ENCODE results near the gene MYCBPAP.
A peak's percentile ranks its signal among the peaks of the same experiment; 100 is the strongest.

Gene MYCBPAP

DNA sequence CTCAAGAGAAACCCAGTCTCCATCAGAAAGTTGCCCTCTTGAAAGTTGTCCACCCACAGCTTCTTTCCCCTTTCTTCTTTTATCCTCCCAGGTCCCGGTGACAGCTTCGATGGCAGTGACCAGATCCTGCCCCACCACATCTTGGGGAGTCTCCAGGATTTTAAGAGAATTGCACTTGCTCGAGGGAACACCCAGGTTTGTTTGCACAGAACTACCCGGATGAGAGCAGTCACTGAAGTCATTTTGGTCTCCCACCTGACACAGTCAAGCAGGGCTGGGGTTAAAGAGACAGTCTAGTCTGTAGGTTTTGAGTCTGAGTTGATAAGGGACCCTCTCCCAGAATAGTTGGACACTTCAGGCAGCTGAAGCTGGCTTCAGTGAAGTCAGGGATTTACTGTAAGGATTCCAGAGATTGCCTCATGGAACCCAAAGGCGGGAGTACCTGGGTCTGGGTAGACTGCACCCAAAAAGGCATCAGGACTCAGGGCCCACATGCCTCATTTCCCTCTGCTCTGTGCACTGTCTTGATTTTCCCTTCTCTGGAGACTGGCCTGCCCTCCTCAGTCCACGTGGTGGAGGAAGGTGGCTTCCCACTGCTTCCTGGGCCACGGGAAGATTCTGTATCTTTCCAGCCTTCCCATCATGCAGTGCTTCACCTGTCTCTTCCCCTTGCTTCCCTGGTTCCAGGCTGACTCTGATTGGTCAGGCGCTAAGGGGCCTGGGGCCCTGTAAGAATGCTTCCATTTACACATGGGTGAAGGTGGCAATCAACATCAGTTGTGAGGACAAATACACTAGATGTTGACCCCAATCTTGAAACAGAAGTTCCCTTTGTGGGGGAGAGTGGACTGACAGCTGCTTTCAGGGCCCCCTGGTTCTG is 9.5 kb downstream of the MYCBPAP start:
- DNase-seq, result no peak

DNA sequence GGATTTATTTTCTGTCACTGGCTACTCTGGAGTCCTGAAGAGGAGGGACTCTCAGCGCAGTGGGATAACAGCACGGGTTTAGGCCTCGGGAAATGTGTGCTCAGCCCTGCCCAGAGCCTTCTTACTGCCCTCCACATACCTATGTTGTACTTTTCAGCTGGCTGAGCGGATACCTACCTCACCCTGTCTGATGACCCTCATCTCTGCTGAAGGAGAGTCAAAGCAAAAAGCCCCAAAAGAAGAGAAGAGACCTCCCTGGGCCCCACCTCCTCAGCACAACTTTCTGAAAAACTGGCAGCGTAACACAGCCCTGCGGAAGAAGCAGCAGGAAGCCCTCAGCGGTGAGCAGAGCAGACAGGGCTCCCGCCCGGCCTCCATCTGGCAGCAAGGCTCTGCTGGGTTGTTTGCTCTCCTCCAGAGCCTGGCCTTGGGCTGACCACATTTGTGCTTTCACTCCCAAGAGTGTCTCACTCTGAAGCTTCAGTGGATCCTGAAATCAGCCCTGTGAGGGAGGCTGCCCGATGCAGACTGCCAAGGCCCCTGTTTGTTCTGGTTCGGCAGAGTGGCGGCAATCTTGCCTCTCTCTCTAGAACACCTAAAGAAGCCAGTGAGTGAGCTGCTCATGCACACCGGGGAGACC is 10.3 kb downstream of the MYCBPAP start:
- peak; percentile 46 for DNase-seq

DNA sequence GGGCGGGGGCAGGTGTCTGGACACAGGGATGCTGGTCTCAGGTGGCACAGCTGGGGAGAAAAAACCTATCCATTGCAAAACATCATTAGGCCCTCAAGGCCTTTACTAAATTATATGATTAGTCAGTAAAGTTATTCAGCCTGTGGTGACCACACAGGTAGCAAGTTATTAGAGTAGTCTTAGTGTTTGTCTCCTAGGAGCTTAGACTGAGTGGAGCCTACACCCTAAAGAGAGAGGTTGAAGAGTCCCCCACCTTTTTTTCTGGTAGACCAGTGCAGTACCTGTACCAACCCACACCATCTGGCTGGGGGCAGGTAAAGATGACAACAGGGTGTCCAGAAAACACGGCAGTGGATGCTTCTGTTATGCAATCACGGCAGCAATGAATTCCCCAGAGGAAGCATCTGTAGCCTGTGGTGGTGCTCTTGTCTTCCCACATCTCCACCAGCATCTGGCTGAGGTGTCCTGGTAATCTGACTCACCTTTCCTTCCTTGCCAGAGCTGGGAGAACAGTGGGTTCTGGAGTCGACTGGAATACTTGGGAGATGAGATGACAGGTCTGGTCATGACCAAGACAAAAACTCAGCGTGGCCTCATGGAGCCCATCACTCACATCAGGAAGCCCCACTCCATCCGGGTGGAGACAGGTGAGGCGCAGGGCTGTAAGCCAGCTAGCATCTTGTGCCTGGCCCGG is 11.0 kb downstream of the MYCBPAP start:
- DNase-seq, result peak; percentile 23

GRCh38 chr17:50520483-50520882 is 12.2 kb downstream of the MYCBPAP start:
- no peak for DNase-seq

DNA sequence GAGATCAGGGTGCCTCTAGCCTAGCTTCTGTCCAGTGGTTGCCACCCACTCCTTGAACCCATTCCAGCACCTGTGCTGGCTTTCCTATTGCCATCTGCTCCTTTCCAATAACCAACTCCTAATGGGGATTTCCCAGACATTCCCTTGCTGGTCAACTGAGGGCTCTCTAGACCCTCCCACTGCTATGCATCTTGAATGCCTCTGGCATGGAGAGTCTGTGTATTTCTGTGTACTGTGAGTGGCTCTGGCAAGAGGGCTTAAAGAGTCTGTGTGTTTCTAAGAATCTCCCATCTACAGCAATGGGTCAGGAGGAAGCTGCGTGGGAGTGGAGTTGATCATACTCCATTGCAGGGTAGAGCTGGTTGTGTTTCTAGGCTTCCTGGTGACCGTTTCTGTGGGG is 13.3 kb downstream of the MYCBPAP start:
- no peak for DNase-seq

GRCh38 chr17:50522766-50523165 is 14.5 kb downstream of the MYCBPAP start:
- no peak for DNase-seq

- peak; percentile 47 for DNase-seq
These were observed 15.0 kb downstream of the MYCBPAP start for GRCh38 chr17:50523208-50523607.

DNA sequence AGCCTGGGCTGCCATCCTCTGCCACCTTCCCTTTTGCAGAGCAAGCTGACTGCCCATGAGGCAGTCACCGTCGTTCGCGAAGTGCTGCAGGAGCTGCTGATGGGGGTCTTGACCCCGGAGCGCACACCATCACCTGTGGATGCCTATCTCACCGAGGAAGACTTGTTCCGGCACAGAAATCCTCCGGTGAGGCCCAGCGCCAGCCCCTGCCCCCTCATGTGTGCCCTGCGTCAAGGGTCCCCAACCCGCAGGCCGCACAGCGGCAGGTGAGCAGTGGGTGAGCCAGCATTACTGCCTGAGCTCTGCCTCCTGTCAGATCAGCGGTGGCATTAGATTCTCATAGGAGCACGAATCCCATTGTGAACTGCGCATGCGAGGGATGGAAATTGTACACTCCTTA is 16.6 kb downstream of the MYCBPAP start:
- no peak for DNase-seq

- DNase-seq, result no peak
These were observed 19.0 kb downstream of the MYCBPAP start for GRCh38 chr17:50527155-50527762.

GRCh38 chr17:50527949-50528474 is 19.8 kb downstream of the MYCBPAP start:
- no peak for DNase-seq

GRCh38 chr17:50529849-50530248 is 21.6 kb downstream of the MYCBPAP start:
- DNase-seq, result no peak

DNA sequence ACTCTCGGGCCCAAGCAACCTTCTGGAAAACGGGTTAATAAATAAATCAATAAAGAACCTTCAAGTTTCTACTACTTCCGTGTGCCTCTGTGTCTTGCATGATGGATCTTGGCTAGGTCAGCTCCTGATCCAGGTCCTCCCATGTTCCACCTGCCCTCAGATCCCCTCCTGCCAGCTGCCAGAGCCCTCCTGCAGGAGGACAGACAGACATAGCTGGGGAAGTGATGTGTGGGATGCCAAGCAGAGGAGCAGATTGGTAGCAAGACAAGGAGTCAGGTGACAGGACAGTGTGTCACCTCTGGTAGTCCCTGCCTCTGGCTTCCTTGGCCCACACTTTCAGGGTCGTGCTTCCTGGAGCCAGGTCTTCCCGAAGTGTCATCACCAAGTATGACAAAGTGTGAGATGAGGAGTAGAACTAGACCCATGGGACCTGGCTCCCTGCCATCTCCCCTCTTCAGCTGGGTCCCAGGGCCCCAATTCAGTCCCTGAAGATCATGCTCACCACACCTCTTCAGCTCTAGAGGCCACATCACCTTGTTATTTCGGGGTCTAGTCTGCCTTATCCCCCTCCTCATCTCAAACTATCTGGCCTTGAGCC is 23.3 kb downstream of the MYCBPAP start:
- peak; percentile 21 for DNase-seq

GRCh38 chr17:50532452-50533024 is 24.3 kb downstream of the MYCBPAP start, which contains the start of gene EPN3:
TSS of gene EPN3 (plus strand) at chr17:50532735. CDS start at chr17:50536557, 3,822 bp downstream.
- no peak for DNase-seq

DNA sequence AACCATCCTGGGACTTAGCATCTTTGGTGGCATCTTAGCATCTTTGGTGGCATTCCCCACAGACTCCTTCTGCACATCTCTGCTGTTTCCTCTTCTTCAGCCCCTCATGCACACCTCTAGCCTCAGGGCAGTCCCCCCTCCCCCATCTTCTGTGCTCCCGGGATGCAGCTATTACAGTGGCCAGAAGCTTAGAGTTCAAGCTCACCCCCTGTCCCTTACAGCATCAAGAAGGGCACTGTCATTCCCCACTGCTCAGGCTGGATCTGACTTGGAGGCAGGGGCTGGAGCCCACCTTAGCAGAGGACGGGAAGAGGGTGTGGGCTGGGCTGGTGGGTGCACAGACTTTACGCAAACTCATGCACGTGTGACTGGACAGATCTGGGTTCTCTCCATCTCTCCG is 24.9 kb downstream of the MYCBPAP start:
- DNase-seq, result no peak

- DNase-seq, result peak; percentile 65
These were observed 25.5 kb downstream of the MYCBPAP start for GRCh38 chr17:50533720-50534148.

- no peak for DNase-seq
These were observed 26.2 kb downstream of the MYCBPAP start for GRCh38 chr17:50534222-50534978.

GRCh38 chr17:50534979-50535326 is 26.7 kb downstream of the MYCBPAP start:
- DNase-seq, result no peak

DNA sequence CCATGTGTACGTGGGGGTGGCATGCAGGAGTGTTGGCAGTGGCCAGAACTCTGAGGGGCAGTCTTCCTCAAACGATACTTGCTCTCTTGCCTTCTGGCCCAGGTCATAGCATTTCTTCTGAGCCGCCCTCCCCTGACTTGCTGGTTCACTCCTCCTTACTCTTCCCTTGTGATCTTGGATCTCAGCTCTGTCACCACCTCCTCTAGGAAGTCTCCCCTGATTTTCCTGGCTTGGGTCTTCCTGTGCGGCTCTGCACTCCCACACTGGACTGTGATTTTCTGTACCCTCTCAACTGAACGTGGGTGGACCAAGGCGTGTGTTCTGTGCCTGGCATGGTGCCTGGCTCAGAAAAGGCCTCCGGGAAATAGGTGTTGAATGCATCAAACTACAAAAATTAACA is 27.2 kb downstream of the MYCBPAP start:
- DNase-seq, result no peak

DNA sequence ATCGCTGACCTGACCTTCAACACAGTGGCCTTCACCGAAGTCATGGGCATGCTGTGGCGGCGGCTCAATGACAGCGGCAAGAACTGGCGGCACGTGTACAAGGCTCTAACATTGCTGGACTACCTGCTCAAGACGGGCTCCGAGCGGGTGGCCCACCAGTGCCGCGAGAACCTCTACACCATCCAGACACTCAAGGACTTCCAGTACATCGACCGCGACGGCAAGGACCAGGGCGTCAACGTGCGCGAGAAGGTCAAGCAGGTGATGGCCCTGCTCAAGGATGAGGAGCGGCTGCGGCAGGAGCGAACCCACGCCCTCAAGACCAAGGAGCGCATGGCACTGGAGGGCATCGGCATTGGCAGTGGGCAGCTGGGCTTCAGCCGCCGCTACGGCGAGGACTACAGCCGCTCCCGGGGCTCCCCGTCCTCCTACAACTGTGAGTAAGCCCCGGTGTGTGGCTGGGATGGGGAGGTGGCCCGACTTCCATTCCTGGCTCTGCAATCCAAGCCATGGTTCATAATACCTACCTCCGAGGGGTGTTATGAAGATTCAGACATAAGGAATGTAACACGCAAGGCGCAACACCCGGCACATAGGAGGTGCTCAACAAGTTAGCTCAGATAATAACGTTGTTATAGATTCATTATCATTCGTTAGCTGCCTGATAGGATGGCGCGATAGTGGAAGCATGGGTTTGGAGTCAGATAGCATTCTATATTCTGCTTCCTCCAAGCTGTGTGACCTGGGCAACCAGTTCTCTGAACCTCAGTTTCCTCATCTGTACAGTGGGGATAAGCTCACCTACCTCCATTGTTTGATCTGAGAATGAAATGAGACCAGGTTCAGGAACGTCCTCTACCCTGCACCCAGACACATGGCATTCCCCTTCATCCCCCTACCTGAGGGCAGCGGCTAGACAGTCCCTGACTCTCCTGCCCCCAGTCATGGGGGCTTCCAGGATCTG is 28.7 kb downstream of the MYCBPAP start:
- no peak for DNase-seq

Data from NCI-H2171 treated with DMSO at 0.1 percent for 48 hours (cell line).